ENCODE measurements around the gene BTBD2.

The BTBD2 gene

DNA sequence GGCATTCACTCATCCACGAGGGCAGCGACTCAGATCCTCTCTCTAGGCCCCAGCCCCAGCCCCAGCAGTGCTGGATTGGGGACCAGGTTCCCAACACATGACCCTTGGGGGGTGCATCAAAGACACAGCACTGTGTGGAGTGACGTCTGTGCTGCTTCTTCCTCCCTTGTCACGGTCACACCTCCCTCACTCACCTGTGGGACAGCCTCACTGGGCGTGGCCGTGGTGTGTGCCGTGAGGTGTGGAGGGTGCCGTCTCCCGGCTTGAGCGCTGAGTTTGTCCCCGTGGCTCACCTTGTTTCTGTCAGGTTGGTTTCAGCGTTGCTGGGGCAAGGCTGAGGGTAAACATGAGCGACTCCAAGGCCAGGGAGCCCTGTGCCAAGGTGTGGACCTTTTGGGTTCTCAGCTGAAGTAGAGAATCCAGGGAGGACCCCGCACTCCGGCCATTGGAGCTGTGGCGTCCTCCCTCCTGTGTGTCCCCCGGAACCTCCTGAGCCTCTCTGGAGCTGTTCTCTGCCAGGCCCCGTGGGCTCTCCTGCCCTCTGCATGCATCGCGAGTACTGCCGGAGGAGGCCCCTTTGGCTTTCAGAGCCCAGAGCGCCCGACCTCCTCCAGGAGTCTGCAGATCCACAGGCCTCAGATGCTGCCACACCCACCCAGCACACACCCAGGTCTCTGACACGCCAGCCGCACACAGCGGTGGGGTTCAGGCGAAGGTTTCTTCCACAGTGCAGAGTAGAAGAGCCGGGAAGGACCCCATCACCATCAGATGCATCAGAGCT, 40.9 kb downstream of the BTBD2 start:
- TF ChIP-seq CTCF (IDR thresholded peaks at IDR 0.05; ENCODE audit: low read depth, low read length): no peak
- DNase-seq (ENCODE audit: low read depth in 2 of 2): no peak
- no peak overlapping the region for H3K4me3 ChIP-seq (replicated peaks in 1 of 2; ENCODE audit: low read depth in 2 of 2, low read length in 2 of 2)

GRCh38 chr19:1970806-1971502, 44.6 kb downstream of the BTBD2 start:
- no peak overlapping the region for H3K4me3 ChIP-seq (replicated peaks in 1 of 2; ENCODE audit: low read depth in 2 of 2, low read length in 2 of 2)
- no peak for TF ChIP-seq CTCF (IDR thresholded peaks at IDR 0.05; ENCODE audit: low read depth, low read length)
- no peak for DNase-seq (ENCODE audit: low read depth in 2 of 2)

DNA sequence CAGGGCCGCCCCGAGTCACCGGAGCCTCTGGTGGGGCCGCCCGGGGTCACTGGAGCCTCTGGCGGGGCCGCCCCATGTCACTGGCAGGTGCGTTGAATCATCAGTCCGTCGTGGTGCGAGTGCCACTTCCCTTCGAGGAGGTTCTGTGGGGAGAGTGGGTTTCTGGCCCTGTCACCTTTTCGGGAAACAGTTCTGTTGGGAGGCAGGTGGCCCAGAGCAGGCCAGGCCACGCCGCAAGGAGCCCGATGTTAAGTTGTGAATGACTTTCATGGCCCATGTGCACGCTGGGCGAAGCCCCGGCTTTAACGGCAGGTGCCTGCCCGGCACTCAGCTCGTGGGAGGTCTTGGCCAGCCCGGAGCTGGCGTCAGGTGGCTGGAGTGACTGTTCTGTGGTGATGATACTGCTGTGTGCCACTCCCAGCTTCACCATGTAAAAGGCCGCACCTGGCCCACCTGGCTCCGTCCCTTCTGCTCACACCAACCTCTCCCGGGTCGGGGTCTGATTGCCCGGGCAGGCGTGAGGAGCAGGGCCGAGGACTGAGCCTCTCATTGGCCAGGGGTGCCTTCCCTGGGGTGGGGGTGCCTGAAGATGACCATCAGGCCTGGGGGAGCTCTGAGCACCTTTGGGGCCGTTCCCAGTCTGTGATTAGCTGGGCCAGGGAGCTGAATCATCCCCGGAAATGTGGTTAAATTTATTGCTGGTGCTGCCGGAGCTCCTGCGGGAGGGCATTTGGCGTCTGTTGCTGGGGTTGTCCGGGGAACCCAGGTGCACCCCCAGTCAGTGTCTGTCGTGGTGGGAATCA, 45.3 kb downstream of the BTBD2 start:
- no peak overlapping the region for H3K4me3 ChIP-seq (replicated peaks in 1 of 2; ENCODE audit: low read depth in 2 of 2, low read length in 2 of 2)
- no peak for TF ChIP-seq CTCF (IDR thresholded peaks at IDR 0.05; ENCODE audit: low read depth, low read length)
- DNase-seq (ENCODE audit: low read depth in 2 of 2): no peak

- no peak for DNase-seq (ENCODE audit: low read depth in 2 of 2)
- no peak for TF ChIP-seq CTCF (IDR thresholded peaks at IDR 0.05; ENCODE audit: low read depth, low read length)
- H3K4me3 ChIP-seq (replicated peaks in 1 of 2; ENCODE audit: low read depth in 2 of 2, low read length in 2 of 2): no peak overlapping the region
These were observed 46.1 kb downstream of the BTBD2 start for GRCh38 chr19:1969176-1970002.

DNA sequence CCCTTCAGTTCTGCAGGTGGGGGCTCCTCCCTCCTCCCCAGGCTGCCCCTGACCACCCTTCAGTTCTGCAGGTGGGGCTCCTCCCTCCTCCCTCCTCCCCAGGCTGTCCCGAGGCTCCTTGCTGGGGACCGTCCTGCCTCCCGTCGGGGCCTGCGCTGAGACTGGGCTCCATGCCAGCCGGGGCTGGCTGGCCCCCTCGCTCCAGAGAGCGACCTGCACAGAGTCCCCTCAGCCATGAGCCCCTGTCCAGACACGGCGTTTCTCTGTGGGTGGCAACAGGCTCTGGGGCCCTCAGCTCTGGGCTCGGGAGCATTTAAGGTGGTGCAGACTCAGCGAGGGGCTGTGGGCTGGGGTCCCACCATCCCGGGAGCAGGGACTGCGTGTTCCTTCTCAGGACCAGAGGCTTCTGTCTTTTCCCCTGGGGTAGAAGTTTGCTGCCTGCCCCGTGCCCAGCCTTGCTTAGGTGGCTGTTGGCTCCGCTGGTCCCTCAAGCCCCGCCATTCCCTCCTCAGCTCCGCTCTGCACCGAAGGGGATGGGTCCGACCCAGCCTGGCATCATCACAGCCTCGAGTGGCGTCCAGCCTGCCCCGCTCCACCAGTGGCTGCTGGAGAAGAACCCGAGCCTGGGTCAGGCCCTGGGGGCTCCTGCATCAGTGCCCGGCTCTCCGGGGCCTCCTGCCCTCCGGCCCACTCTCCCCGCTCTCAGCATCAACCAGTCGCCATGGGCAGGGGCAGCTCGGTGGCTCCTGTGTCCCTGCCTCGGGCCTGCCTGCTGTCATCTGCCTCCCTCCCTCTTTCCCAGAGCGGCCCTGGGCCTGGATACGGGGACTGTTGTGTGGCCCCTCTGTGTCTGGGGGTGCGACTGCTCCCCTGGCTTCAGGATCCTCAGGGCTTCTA, 47.0 kb downstream of the BTBD2 start:
- no peak overlapping the region for H3K4me3 ChIP-seq (replicated peaks in 1 of 2; ENCODE audit: low read depth in 2 of 2, low read length in 2 of 2)
- no peak for DNase-seq (ENCODE audit: low read depth in 2 of 2)
- no peak for TF ChIP-seq CTCF (IDR thresholded peaks at IDR 0.05; ENCODE audit: low read depth, low read length)
